Femur (tissue), 1 donor: ENCODE data around the gene HCRT.
"Not testable (repeated sequence)": the region's sequence is repeated elsewhere in the genome, so short reads cannot be mapped to it uniquely, and the experiment has no call there.

ENCODE experiments used
- DNase-seq: peaks from one replicate; pipeline ENCODE4 v3.0.0-alpha.2; 2017

The HCRT gene

DNA sequence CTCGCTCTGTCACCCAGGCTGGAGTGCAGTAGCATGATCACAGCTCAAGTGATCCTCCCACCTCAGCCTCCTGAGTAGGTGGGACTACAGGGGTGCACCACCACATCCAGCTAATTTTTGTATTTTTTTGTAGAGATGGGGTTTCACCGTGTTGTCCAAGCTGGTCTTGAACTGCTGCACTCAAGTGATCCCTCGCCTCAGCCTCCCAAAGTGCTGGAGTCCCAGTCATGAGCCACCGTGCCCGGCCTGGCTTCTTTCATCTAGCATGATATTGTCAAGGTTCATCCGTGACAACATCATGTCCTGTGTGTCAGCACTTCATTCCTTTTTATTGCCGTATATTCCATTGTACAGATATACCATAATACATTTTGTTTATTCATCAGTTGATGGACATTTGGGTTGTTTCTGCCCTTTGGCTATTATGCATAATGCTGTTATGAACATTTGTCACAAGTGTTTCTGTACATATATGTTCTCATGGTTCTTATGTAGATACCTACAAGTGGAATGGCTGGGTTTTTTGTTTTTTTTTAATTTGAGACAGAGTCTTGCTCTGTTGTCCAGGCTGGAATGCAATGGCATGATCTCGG is 12.4 kb upstream of the HCRT start:
- no peak for DNase-seq

GRCh38 chr17:42193969-42194899 is 9.0 kb upstream of the HCRT start, which contains the start of gene GHDC:
Gene GHDC (minus strand): TSS chr17:42194494. CDS start chr17:42193581, 913 bp downstream.
- DNase-seq: peak; percentile 90

DNA sequence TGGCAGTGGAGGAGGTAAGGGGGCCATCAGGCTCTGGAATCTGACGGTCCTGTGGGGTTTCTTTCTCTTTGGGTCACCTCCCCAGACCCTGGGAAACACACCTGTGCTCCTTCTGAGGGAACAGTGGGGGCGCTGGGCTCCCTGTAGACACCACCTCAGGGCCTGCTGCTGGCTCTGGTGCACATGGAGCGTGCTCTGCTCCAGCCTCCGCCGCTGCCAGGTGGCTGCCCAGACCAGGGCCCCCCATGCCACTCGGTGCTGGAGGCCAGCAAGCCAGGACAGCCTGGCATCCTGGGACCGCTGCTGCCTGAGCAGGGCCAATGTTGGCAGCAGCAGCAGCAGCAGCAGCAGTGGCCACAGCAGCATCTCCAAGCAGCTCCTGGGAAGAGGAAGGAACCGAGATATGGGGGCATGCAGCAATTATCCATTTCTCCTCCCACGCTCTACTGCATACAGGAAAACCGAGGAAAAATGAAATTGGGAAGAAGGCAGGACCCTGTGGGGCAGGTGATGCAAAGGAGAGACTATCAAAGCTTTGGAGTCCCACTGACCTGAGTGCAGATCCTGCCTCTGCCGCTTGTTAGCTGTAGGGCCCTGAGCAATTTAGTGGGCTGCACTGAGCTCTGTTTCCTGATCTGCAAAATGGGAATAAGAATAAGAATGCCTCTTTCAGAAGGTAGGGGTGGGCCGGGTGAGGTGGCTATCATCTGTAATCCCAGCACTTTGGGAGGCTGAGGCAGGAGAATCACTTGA is 8.1 kb upstream of the HCRT start:
- no peak for DNase-seq

DNA sequence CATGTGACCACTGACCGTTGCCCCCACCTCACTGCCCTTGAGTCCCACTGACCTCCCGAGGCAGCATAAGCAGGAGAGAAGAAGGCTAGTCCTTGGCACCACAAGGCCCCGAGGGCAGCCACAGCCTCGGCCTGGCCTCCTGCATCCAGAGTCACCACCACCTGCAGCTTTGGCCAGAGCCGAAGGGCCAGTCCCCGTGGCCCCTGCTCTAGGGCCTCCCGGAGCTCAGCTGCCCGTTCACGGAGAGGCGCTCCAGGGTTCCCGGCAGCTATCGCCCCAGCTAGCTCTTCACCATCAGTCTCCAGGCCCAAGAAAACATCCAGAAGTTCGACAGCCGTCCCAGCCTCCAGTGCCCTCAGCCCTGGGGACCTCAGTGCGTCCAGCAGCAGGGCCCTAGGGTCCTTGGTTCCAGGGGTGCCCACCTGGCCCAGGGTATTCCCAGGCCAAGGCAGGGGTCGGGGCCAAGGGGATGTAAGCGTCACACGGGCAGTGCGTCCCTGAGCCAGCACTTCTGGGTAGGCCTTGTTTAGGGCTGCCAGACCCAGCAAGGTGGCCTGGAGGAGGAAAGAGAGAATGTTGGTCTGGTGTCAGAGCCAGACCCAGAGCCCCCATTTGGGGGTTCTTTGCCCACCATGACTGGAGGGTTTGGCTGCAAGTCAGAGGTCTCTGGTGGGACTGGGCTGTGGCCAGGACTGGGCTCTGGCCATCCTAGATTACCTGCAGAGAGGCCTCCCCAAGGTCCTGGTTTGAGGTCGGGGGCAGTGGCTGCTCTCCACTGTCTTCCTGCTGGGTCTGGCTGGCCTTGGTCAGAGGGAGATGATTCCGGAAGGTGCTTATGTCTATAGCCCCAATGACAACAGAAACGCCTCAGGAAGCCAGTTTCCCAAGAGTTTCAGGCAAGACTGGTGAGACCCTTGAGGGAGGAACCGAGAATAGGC is 7.2 kb upstream of the HCRT start:
- DNase-seq: no peak

GRCh38 chr17:42191275-42191608 is 6.0 kb upstream of the HCRT start:
- DNase-seq: no peak

GRCh38 chr17:42190491-42191274 is 5.4 kb upstream of the HCRT start:
- no peak for DNase-seq

DNA sequence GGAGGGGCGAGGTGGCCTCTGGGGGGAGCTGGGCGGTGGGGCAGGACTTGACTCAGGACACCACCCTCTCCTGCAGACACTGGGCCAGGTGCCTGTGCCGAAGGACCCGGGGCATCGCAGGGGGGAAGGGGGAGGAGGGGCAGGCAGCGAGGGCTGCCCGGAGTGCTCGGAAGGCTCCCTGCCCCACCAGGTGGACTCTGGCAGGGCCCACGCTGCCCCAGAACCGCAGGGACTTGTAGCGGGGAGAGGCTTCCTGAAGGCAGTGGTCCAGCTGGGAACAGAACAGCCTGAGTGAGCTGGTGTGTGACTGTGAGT is 4.4 kb upstream of the HCRT start:
- no peak for DNase-seq

GRCh38 chr17:42188749-42189650 is 3.7 kb upstream of the HCRT start:
- DNase-seq: peak; percentile 50

DNA sequence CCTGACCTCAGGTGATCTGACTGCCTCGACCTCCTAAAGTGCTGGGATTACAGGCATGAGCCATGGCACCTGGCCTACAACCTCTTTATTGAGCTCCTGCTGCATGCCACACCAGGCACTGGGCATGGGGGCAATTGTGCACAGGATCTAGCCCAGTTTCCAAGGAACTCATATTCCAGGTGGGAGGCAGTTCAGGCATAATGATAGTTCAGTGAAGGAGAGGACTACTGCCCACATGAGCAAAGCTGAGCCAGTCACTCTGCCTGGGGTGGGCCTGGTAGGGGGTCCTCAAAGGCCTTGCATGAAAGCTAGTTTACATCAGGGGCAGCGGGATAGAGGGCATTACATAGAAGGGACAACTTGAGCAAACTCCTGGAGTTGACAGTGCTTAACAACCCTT is 2.6 kb upstream of the HCRT start:
- DNase-seq: no peak

GRCh38 chr17:42186191-42186590 is 939 bp upstream of the HCRT start:
- DNase-seq: not testable (repeated sequence)

GRCh38 chr17:42185621-42185930 is 324 bp upstream of the HCRT start:
- DNase-seq: no peak

- DNase-seq: peak; percentile 80
Observed at GRCh38 chr17:42183741-42184711, 1.2 kb downstream of the HCRT start.

DNA sequence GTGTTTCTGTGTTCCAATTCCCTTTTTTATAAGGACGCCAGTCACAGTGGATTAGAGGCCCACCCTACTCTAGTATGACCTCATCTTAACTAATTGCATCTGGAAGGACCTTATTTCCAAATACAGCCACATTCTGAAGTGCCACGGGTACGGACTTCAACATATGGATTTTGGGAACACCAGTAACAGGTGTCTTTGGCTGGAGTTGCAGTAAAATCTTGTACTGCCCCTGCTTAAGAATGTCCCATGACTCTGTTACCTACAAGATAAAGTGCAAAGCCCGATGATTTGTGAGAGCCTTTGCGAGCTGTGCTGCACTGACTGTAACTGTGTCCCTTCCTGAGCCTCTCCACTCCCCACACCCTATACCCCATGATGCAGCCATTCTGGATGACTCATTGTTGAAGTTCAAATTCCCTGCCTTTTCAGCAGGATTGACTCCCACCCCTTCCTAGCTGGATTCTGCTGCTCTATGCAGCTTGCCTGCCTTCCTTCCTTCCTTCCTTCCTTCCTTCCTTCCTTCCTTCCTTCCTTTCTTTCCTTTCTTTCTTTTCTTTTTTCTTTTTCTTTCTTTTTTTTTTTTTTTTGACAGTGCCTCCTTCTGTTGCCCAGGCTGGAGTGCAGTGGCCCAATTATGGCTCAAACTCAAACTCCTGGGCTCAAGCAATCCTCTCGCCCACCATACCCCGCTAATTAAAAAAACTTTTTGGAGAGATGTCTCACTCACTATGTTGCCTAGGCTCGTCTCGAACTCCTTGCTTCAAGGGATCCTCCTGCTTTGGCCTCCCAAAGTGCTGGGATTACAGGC is 2.1 kb downstream of the HCRT start:
- no peak for DNase-seq

GRCh38 chr17:42181851-42182207 is 3.4 kb downstream of the HCRT start:
- DNase-seq: no peak

DNA sequence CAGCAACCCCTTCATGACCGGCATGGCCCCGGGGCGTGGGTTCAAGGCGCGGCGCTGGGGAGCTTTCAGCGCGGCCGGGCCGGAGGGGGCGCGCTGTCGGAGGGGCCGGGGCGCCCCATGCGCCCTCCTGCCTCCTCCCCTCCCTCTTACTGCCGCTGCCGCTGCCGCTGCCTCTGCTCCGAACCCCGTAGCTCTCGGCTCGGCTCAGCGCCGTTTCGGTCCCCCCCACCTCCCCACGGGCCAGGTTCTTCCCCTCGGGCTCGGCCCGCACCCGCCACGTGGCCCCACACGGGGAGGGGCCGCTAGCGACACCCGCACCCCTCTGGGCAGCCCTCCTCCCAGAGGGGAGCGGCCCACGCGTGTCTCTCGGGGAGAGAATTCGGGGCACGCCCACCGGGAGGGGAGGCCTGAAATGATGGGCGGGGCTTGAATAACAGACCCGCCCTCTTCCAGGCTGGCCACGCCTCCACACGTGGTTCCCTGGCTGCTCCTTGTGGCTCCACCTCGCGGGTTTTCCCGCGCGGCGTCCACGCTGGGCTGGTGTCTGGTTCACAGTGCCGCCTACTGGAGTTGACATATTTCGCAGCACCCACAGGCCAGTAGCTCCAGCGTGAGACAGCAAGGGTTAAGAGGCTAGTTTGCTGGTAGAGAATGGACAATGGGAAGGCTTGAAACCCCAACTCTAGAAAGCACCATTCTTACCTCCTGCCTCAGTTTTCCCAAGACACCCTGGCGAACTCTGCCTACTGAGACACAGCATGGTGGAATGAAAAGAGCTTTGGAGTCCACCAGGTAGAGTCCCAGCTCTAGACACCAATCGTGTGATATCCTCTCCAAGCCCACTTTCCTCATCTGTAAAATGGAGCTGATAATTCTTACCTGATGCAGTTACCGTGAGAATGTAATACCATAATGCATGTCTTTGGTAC is 4.1 kb downstream of the HCRT start, which contains the start of gene KCNH4:
KCNH4 (minus strand) TSS at position 221 of the 929 bp plus-strand sequence; CDS start at position 24, 197 bp downstream.
- peak; percentile 80 for DNase-seq

GRCh38 chr17:42180411-42180921 is 4.8 kb downstream of the HCRT start:
- DNase-seq: no peak

DNA sequence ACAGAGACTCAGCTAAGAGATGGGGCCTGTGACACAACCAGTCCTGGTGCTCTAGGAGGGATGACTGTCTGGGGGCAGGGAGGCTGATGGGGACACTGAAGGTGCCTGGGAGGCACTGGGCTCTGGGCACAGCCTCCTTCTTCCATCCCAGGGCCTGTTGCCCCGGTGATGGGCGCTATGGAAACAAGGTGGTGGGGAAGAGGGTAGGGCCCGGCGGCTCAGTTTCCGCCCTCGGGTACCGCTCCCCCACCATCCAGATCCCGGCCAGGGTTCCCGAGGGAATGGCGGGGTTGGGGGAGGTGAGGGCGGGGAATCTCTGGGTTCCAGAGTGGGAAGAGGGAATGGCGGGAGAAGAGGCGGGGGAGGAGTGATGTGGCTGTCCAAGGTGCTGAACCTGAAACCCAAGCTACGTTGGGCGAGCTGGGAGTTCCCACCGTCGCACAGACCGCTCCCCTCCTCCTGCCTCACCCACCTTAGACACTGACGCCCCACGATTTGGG is 5.3 kb downstream of the HCRT start:
- DNase-seq: peak; percentile 62
